Measurements from ENCODE around the gene MAN1A1.
"Not testable (repeated sequence)": the region's sequence is repeated elsewhere in the genome, so short reads cannot be mapped to it uniquely, and the experiment has no call there.

Gene MAN1A1

DNA sequence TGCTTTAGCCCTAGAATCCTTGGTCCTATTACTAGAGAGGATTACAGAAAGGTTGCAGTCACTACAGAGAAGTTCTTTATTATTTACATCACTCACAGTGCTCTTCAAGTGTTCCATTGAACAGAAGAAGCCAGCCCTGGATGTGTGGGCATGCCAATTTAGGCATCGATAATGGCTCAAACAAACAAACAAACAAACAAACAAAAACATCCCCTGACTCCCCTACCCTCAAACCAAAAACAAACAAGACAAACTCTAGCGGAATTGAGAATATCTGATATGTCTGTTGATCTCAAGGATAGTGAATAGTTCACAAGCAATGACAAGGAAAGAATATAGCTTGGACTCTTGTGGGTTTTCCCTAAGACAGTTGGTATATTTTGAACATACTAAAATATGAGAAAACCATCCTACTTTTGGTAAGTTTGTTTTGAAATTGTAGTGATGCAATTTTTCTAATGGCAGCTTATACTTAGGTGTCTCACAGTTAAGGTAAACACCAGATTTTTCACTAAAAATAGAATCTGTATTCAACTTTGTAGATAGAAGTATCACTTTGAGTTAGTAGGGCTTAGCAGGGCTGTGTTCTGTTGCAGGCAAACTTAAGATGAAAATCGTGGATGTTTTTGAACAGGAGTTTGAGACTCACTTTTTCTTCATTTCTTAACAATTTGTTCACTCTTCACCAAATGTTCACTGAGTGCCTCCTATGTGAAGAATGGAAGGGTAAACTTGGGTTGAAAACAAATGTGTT lies 178.3 kb downstream of the MAN1A1 start:
- DNase-seq (ENCODE audit: extremely low read depth, low read depth), result no peak
- TF ChIP-seq, protein P1, sequence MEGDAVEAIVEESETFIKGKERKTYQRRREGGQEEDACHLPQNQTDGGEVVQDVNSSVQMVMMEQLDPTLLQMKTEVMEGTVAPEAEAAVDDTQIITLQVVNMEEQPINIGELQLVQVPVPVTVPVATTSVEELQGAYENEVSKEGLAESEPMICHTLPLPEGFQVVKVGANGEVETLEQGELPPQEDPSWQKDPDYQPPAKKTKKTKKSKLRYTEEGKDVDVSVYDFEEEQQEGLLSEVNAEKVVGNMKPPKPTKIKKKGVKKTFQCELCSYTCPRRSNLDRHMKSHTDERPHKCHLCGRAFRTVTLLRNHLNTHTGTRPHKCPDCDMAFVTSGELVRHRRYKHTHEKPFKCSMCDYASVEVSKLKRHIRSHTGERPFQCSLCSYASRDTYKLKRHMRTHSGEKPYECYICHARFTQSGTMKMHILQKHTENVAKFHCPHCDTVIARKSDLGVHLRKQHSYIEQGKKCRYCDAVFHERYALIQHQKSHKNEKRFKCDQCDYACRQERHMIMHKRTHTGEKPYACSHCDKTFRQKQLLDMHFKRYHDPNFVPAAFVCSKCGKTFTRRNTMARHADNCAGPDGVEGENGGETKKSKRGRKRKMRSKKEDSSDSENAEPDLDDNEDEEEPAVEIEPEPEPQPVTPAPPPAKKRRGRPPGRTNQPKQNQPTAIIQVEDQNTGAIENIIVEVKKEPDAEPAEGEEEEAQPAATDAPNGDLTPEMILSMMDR (IDR thresholded peaks at IDR 0.05; ENCODE audit: low read depth, low read length), result no peak

DNA sequence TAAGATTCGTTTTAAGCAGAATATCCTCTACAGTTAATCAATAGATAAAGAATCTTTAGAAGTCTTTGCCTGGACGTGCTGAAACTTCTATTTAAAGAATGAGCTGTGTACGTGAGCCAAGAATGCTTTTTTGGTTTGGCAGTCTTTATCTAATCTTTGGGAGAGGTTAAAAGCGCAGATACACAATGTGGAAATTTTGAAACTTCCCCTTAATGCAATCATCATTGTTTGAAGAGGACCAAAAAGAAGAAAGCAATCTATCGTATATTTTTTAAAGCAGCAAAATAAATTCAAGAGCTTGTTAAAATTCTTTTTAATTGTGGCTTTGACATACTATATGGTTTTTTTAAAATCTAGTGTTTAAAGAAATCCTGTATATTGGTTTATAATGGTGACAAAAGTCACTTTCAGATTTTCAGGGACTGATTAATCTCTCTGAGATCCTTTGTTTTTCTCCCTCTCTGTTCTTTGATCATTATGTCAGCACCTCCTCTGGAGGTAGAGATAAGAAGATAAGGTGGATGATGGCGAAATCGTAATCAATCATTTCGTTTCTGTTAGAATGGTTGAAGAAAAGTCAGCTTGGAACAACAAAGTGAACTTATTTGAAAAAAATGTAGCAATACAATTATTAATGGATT lies 179.0 kb downstream of the MAN1A1 start:
- DNase-seq (ENCODE audit: extremely low read depth, low read depth), result no peak
- TF ChIP-seq, protein P1 (IDR thresholded peaks at IDR 0.05; ENCODE audit: low read depth, low read length), result no peak

DNA sequence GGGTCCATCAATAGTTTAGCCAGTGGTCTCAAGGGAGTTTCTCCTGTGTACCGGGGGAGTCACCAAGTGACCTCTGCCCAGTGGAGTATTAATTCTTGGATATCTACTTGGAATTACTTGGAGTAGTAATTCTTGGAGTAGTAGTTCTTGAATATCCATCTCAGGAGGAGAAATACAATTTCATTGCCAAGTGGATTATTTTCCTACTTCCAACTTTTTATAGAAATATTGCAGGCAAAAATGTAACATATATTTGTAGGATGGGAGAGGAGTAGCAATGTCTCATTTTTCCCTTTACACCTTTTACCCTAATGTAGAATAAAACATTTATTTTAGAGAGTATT lies 179.5 kb downstream of the MAN1A1 start:
- DNase-seq (ENCODE audit: extremely low read depth, low read depth), result no peak
- TF ChIP-seq, protein P1 (IDR thresholded peaks at IDR 0.05; ENCODE audit: low read depth, low read length), result no peak

DNA sequence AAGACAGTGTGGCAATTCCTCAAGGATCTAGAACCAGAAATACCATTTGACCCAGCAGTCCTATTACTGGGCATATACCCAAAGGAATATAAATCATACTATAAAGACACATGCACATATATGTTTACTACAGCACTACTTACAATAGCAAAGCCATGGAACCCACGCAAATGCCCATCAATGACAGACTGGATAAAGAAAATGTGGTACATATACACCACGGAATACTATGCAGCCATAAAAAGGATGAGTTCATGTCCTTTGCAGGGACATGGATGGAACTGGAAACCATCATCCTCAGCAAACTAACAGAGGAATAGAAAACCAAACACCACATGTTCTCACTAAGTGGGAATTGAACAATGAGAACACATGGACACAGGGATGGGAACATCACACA lies 180.2 kb downstream of the MAN1A1 start:
- DNase-seq (ENCODE audit: extremely low read depth, low read depth), result not testable (repeated sequence)

DNA sequence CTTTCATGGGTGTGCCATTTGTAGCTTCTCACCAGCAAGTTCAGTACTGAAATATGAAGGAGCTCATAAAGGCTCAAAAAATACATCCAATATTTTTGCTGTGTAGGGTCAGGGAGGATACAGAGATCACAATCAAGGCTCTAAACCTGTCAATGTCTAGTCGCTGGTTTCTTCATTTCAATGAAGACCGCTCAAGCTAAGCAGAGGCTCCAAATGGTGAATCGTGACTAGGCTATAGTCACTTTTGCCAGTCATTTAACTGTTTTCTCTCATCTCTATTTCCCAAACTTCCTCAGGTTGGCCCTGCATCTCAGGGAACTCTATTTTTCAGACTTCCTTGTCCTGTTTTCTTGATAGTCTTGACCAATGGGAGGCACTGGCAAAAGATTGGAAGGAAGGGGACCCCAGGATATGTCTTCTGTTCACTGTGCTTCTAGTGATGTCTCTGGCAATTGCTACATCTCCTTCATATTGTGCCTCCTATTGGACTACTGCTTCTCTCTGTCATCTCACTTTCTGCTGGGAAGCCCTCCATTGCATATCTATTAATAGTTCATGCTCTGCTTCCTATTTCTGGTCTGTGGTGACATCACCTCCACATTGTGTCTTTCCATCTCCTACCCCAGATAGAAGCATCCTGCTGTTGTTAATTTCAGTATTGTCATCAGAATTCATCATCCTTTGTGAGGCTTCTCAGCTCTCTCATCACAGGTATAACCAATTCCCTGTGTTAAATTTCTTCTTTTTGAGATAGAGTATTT lies 183.4 kb downstream of the MAN1A1 start:
- no peak for DNase-seq (ENCODE audit: extremely low read depth, low read depth)
- TF ChIP-seq, protein P1 (IDR thresholded peaks at IDR 0.05; ENCODE audit: low read depth, low read length), result no peak

DNA sequence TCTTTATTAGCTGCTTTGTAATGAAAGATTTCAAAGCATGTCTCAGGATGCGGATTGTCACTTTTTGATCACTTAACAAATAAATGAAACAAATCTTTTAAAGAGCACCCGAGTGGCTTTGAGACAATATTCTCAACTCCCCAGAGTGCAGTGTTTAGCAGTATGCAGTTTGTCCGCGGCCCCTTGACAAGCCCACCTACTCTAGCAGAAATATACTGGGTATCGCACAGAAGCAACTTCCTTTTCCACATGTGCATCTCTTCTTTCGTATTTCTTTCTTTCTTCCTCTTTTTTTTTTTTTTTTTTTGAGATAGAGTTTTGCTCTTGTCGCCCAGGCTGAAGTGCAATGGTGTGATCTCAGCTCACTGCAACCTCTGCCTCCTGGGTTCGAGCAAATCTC lies 186.6 kb downstream of the MAN1A1 start:
- TF ChIP-seq, protein P1 (IDR thresholded peaks at IDR 0.05; ENCODE audit: low read depth, low read length), result no peak
- DNase-seq (ENCODE audit: extremely low read depth, low read depth), result no peak

DNA sequence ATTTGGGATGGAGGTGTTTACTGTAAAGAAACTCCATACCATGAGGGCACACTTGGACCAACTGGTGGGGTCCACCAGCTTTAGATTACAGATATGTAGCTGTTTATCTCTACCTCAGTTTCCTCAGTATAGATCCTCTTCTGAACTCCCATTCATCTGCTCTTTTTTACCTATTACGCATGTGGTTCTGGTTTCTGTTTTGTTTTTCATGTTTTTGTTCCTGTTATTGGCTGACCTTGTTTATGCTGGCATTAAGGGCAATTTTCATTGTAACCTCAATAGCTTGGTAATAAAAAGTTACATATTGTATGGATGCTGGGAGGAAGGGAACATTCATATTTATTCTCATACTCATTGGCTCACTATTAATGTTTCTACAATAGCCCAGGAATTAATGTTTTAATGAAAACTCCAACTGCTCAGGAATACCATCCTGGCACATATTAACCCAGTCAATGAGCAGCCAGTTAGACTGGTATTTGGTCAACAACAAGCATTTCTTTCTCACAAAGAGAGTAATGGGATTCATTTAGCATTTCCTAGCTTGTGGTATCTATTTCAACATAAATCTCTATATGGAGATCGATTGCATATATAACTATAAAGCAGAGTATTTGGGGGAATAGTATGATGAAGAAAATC lies 187.3 kb downstream of the MAN1A1 start:
- no peak for DNase-seq (ENCODE audit: extremely low read depth, low read depth)
- TF ChIP-seq, protein P1 (IDR thresholded peaks at IDR 0.05; ENCODE audit: low read depth, low read length), result no peak
